ENCODE results near the gene THSD1.

DNA sequence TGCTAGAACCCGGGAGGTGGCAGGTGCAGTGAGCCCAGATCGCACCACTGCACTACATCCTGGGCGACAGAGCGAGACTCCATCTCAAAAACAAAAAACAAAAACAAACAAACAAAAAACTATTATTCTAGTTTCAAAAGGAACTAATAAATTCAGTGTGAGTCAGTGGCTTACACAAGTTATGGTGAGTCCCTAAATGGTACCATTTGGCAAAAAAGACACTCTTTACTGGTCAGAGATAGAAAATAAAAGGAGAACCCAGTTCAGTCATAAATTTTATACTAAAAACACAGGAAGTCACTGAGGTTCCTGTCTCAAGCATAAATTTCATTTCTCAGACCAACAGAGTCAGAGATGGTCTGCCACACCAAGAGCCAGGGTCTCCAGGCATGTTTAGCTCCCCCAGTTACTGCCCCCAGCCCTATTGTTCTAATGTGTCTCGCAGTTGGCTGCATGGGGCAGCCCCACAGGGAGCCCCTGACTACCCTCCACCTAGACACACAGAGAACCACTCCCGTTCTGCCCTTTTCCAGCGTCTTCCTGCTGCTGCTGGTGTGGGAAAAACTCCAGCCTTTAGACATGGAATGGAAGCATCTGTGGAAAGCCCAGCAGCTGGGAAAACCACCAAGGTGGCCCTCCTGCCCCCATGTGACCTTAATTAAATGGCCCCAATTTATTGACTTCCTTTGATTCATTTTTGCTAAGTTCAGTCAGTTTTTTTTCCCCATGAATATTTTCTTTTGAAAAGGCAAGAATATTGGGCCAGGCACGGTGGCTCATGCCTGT, 12.2 kb downstream of the THSD1 start:
- TF ChIP-seq POLR2A (IDR thresholded peaks at IDR 0.05): no peak
- TF ChIP-seq, protein P1, sequence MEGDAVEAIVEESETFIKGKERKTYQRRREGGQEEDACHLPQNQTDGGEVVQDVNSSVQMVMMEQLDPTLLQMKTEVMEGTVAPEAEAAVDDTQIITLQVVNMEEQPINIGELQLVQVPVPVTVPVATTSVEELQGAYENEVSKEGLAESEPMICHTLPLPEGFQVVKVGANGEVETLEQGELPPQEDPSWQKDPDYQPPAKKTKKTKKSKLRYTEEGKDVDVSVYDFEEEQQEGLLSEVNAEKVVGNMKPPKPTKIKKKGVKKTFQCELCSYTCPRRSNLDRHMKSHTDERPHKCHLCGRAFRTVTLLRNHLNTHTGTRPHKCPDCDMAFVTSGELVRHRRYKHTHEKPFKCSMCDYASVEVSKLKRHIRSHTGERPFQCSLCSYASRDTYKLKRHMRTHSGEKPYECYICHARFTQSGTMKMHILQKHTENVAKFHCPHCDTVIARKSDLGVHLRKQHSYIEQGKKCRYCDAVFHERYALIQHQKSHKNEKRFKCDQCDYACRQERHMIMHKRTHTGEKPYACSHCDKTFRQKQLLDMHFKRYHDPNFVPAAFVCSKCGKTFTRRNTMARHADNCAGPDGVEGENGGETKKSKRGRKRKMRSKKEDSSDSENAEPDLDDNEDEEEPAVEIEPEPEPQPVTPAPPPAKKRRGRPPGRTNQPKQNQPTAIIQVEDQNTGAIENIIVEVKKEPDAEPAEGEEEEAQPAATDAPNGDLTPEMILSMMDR (IDR thresholded peaks at IDR 0.05 in 8 of 11, conservative IDR thresholded peaks at IDR 0.05 in 3 of 11): no peak
